ENCODE results near the gene DUOXA2.
"Not testable (repeated sequence)": the region's sequence is repeated elsewhere in the genome, so short reads cannot be mapped to it uniquely, and the experiment has no call there.

The DUOXA2 gene

GRCh38 chr15:45099549-45100165, 14.5 kb upstream of the DUOXA2 start:
- H3K9ac ChIP-seq (ENCODE audit: low read length) = no peak overlapping the region
- no peak overlapping the region for H3K4me3 ChIP-seq (ENCODE audit: low read length)

GRCh38 chr15:45100884-45101625, 13.1 kb upstream of the DUOXA2 start:
- peaks cover 14% of the 10 kb centered on the region for H3K4me1 ChIP-seq (ENCODE audit: control insufficient read depth, low read depth, low read length)
- no peak overlapping the region for H3K9ac ChIP-seq (ENCODE audit: low read length)
- no peak overlapping the region for H3K4me3 ChIP-seq (ENCODE audit: low read length)
- peaks cover 3% of the 10 kb centered on the region for H3K27me3 ChIP-seq (ENCODE audit: control insufficient read depth, insufficient read depth, low read length)
- no peak overlapping the region for H3K27ac ChIP-seq (ENCODE audit: low read length)
- H3K36me3 ChIP-seq (ENCODE audit: control insufficient read depth, low read depth, low read length) = no peaks in the 10 kb centered on the region
- no peaks in the 10 kb centered on the region for H3K9me3 ChIP-seq (ENCODE audit: control insufficient read depth, low read depth, low read length)

More at GRCh38 chr15:45099549-45100165, 14.5 kb upstream of the DUOXA2 start:
- peaks cover 14% of the 10 kb centered on the region for H3K4me1 ChIP-seq (ENCODE audit: control insufficient read depth, low read depth, low read length)
- peaks cover 3% of the 10 kb centered on the region for H3K27me3 ChIP-seq (ENCODE audit: control insufficient read depth, insufficient read depth, low read length)
- H3K9me3 ChIP-seq (ENCODE audit: control insufficient read depth, low read depth, low read length) = no peaks in the 10 kb centered on the region
- H3K27ac ChIP-seq (ENCODE audit: low read length) = no peak overlapping the region
- H3K36me3 ChIP-seq (ENCODE audit: control insufficient read depth, low read depth, low read length) = no peaks in the 10 kb centered on the region

- no peak overlapping the region for H3K4me3 ChIP-seq (ENCODE audit: low read length)
- H3K27me3 ChIP-seq (ENCODE audit: control insufficient read depth, insufficient read depth, low read length) = peaks cover 3% of the 10 kb centered on the region
- H3K36me3 ChIP-seq (ENCODE audit: control insufficient read depth, low read depth, low read length) = no peaks in the 10 kb centered on the region
- no peaks in the 10 kb centered on the region for H3K9me3 ChIP-seq (ENCODE audit: control insufficient read depth, low read depth, low read length)
- peaks cover 14% of the 10 kb centered on the region for H3K4me1 ChIP-seq (ENCODE audit: control insufficient read depth, low read depth, low read length)
- no peak overlapping the region for H3K27ac ChIP-seq (ENCODE audit: low read length)
- H3K9ac ChIP-seq (ENCODE audit: low read length) = no peak overlapping the region
Measured at GRCh38 chr15:45101749-45102148, 12.4 kb upstream of the DUOXA2 start.

GRCh38 chr15:45102226-45102625, 11.9 kb upstream of the DUOXA2 start:
- no peaks in the 10 kb centered on the region for H3K9me3 ChIP-seq (ENCODE audit: control insufficient read depth, low read depth, low read length)

GRCh38 chr15:45104170-45104569, 10.0 kb upstream of the DUOXA2 start:
- not testable (repeated sequence) for H3K27ac ChIP-seq (ENCODE audit: low read length); H3K4me3 ChIP-seq (ENCODE audit: low read length); H3K27me3 ChIP-seq (ENCODE audit: control insufficient read depth, insufficient read depth, low read length); H3K36me3 ChIP-seq (ENCODE audit: control insufficient read depth, low read depth, low read length); H3K9ac ChIP-seq (ENCODE audit: low read length); H3K9me3 ChIP-seq (ENCODE audit: control insufficient read depth, low read depth, low read length)
- H3K4me1 ChIP-seq (ENCODE audit: control insufficient read depth, low read depth, low read length) = peaks cover 14% of the 10 kb centered on the region

More at GRCh38 chr15:45102226-45102625, 11.9 kb upstream of the DUOXA2 start:
- Histone ChIP-seq H3K36me3 (ENCODE audit: control insufficient read depth, low read depth, low read length) (no peaks in the 10 kb centered on the region), H3K27me3 (ENCODE audit: control insufficient read depth, insufficient read depth, low read length) (peaks cover 3% of the 10 kb centered on the region), H3K27ac (ENCODE audit: low read length) (no peak overlapping the region), H3K4me1 (ENCODE audit: control insufficient read depth, low read depth, low read length) (peaks cover 14% of the 10 kb centered on the region), H3K4me3 (ENCODE audit: low read length) (no peak overlapping the region), H3K9ac (ENCODE audit: low read length) (no peak overlapping the region)

- Histone ChIP-seq H3K4me1 (ENCODE audit: control insufficient read depth, low read depth, low read length) (peaks cover 12% of the 10 kb centered on the region), H3K9me3 (ENCODE audit: control insufficient read depth, low read depth, low read length) (no peaks in the 10 kb centered on the region), H3K9ac (ENCODE audit: low read length) (no peak overlapping the region), H3K27ac (ENCODE audit: low read length) (no peak overlapping the region), H3K36me3 (ENCODE audit: control insufficient read depth, low read depth, low read length) (no peaks in the 10 kb centered on the region), H3K4me3 (ENCODE audit: low read length) (no peak overlapping the region), H3K27me3 (ENCODE audit: control insufficient read depth, insufficient read depth, low read length) (peaks cover 21% of the 10 kb centered on the region)
Measured at GRCh38 chr15:45105586-45105985, 8.5 kb upstream of the DUOXA2 start.

GRCh38 chr15:45106002-45106790, 7.9 kb upstream of the DUOXA2 start:
- peaks cover 27% of the 10 kb centered on the region for H3K27me3 ChIP-seq (ENCODE audit: control insufficient read depth, insufficient read depth, low read length)
- H3K9me3 ChIP-seq (ENCODE audit: control insufficient read depth, low read depth, low read length) = no peaks in the 10 kb centered on the region

GRCh38 chr15:45107941-45108630, 6.0 kb upstream of the DUOXA2 start:
- H3K4me1 ChIP-seq (ENCODE audit: control insufficient read depth, low read depth, low read length) = no peaks in the 10 kb centered on the region
- H3K9me3 ChIP-seq (ENCODE audit: control insufficient read depth, low read depth, low read length) = no peaks in the 10 kb centered on the region
- no peak overlapping the region for H3K4me3 ChIP-seq (ENCODE audit: low read length)
- peaks cover 46% of the 10 kb centered on the region for H3K27me3 ChIP-seq (ENCODE audit: control insufficient read depth, insufficient read depth, low read length)
- no peaks in the 10 kb centered on the region for H3K36me3 ChIP-seq (ENCODE audit: control insufficient read depth, low read depth, low read length)
- no peak overlapping the region for H3K27ac ChIP-seq (ENCODE audit: low read length)
- no peak overlapping the region for H3K9ac ChIP-seq (ENCODE audit: low read length)

More at GRCh38 chr15:45106002-45106790, 7.9 kb upstream of the DUOXA2 start:
- Histone ChIP-seq H3K27ac (ENCODE audit: low read length) (no peak overlapping the region), H3K9ac (ENCODE audit: low read length) (no peak overlapping the region), H3K4me3 (ENCODE audit: low read length) (no peak overlapping the region), H3K36me3 (ENCODE audit: control insufficient read depth, low read depth, low read length) (no peaks in the 10 kb centered on the region), H3K4me1 (ENCODE audit: control insufficient read depth, low read depth, low read length) (peaks cover 6% of the 10 kb centered on the region)

GRCh38 chr15:45110256-45110820, 3.8 kb upstream of the DUOXA2 start:
- Histone ChIP-seq H3K4me1 (ENCODE audit: control insufficient read depth, low read depth, low read length) (peaks cover 8% of the 10 kb centered on the region), H3K27ac (ENCODE audit: low read length) (no peak overlapping the region), H3K9ac (ENCODE audit: low read length) (no peak overlapping the region), H3K4me3 (ENCODE audit: low read length) (no peak overlapping the region), H3K9me3 (ENCODE audit: control insufficient read depth, low read depth, low read length) (no peaks in the 10 kb centered on the region), H3K27me3 (ENCODE audit: control insufficient read depth, insufficient read depth, low read length) (peaks cover 68% of the 10 kb centered on the region), H3K36me3 (ENCODE audit: control insufficient read depth, low read depth, low read length) (no peaks in the 10 kb centered on the region)

- H3K27ac ChIP-seq (ENCODE audit: low read length) = no peak overlapping the region
- peaks cover 10% of the 10 kb centered on the region for H3K4me1 ChIP-seq (ENCODE audit: control insufficient read depth, low read depth, low read length)
- H3K4me3 ChIP-seq (ENCODE audit: low read length) = peak overlapping the region; percentile 50
- peaks cover 80% of the 10 kb centered on the region for H3K27me3 ChIP-seq (ENCODE audit: control insufficient read depth, insufficient read depth, low read length)
- no peak overlapping the region for H3K9ac ChIP-seq (ENCODE audit: low read length)
- H3K9me3 ChIP-seq (ENCODE audit: control insufficient read depth, low read depth, low read length) = no peaks in the 10 kb centered on the region
- H3K36me3 ChIP-seq (ENCODE audit: control insufficient read depth, low read depth, low read length) = no peaks in the 10 kb centered on the region
Measured at GRCh38 chr15:45111390-45112142, 2.6 kb upstream of the DUOXA2 start.
